ENCODE data around the gene GLTPD2.

DNA sequence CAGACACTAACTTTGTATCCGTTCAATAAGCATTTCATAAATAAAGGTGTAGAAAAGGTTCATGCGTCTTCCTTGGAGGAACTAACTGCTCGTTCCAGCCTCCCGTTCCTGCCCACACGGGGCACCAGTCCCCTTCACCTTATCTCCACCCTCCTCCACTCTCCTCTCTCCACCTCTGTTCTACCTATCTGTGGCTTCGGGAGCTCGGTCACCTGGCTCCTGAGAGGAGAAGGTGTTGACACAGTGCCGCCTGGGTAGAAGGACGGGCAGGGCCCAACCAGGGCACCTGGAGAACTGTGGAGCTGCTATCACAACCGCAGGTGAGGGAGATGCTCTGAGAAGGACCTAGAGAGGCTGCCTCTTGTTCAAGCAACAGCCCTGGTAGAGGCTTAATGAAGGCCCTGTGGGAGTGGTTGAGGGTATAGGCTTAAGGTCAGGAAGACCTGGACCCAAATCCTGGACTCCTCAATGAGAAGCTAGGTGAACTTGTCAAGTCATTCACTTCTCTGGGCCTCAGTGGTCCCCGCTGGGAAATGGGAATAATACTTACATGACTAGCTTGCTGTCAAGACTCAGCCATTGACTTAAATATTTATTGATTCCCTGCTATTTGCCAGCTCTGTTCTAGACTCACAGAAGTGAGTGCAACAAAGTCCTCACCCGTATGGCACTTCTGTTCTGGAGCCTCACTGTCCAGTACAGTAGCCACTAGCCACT lies 34.8 kb downstream of the GLTPD2 start:
- TF ChIP-seq, protein P1, sequence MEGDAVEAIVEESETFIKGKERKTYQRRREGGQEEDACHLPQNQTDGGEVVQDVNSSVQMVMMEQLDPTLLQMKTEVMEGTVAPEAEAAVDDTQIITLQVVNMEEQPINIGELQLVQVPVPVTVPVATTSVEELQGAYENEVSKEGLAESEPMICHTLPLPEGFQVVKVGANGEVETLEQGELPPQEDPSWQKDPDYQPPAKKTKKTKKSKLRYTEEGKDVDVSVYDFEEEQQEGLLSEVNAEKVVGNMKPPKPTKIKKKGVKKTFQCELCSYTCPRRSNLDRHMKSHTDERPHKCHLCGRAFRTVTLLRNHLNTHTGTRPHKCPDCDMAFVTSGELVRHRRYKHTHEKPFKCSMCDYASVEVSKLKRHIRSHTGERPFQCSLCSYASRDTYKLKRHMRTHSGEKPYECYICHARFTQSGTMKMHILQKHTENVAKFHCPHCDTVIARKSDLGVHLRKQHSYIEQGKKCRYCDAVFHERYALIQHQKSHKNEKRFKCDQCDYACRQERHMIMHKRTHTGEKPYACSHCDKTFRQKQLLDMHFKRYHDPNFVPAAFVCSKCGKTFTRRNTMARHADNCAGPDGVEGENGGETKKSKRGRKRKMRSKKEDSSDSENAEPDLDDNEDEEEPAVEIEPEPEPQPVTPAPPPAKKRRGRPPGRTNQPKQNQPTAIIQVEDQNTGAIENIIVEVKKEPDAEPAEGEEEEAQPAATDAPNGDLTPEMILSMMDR (IDR thresholded peaks at IDR 0.05), result no peak
- no peak for TF ChIP-seq ZFX (IDR thresholded peaks at IDR 0.05; ENCODE audit: borderline replicate concordance)
